GM15510 (cell line): ENCODE results near the gene BCLAF1.

Source experiments
- POLR2A ChIP-seq: IDR thresholded peaks from 3 replicates; pipeline ENCODE4 v1.6.1; 2011; ENCODE audit warnings: borderline replicate concordance; ENCODE audit not compliant: insufficient read length; ENCODE audit errors: extremely low read depth

The BCLAF1 gene

GRCh38 chr6:136289579-136290409 lies at the start of gene BCLAF1:
BCLAF1 (minus strand) TSS chr6:136289846; CDS start chr6:136279866, 9,980 bp downstream.
- peak; percentile 97 for TF ChIP-seq POLR2A

- TF ChIP-seq POLR2A, result no peak
Measured at GRCh38 chr6:136338486-136338885, 48.8 kb upstream of the BCLAF1 start.

GRCh38 chr6:136337606-136338005 lies 48.0 kb upstream of the BCLAF1 start:
- no peak for TF ChIP-seq POLR2A

GRCh38 chr6:136337121-136337520 lies 47.5 kb upstream of the BCLAF1 start:
- TF ChIP-seq POLR2A, result no peak

GRCh38 chr6:136335736-136336363 lies 46.2 kb upstream of the BCLAF1 start:
- TF ChIP-seq POLR2A, result no peak

- TF ChIP-seq POLR2A, result no peak
Measured at GRCh38 chr6:136334853-136335252, 45.2 kb upstream of the BCLAF1 start.

- TF ChIP-seq POLR2A, result no peak
Measured at GRCh38 chr6:136334465-136334846, 44.8 kb upstream of the BCLAF1 start.

- no peak for TF ChIP-seq POLR2A
Measured at GRCh38 chr6:136333824-136334464, 44.3 kb upstream of the BCLAF1 start.

- TF ChIP-seq POLR2A, result no peak
Measured at GRCh38 chr6:136331461-136331860, 41.8 kb upstream of the BCLAF1 start.

- TF ChIP-seq POLR2A, result no peak
Measured at GRCh38 chr6:136330634-136331033, 41.0 kb upstream of the BCLAF1 start.

- TF ChIP-seq POLR2A, result no peak
Measured at GRCh38 chr6:136326038-136326553, 36.5 kb upstream of the BCLAF1 start.

- no peak for TF ChIP-seq POLR2A
Measured at GRCh38 chr6:136324686-136325380, 35.2 kb upstream of the BCLAF1 start.

GRCh38 chr6:136323431-136324112 lies 33.9 kb upstream of the BCLAF1 start:
- TF ChIP-seq POLR2A, result no peak

GRCh38 chr6:136319732-136320131 lies 30.1 kb upstream of the BCLAF1 start:
- TF ChIP-seq POLR2A, result no peak
